Measurements from ENCODE around the gene RNF208. TPM values are rescaled to one million over a fixed set of nuclear protein-coding genes. Genes with fewer than 3 reads are reported as not detected.

The RNF208 gene
- polyA plus RNA-seq, 1 donor from 2014 or later, result 1.5 TPM

DNA sequence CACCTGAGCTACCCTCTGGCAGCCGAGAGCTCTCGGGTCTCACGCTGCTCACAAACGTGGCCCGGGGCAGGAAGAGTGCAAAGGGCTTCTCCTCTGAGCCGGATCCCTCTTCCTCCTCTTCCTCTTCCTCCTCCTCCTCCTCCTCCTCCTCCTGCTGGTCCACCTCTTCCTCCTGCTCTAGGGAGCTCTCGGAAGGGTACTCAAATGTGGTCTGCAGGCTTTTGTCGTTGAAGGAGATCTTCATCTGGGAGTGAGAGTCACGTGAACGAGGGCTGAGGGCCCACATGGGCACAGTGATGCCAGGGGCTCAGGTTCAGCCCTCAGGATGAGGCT lies 29.6 kb downstream of the RNF208 start:
- no peak overlapping the region for H3K4me3 ChIP-seq (ENCODE audit: low read length)
- no peak overlapping the region for H3K4me2 ChIP-seq (ENCODE audit: low read length)
- H3K27me3 ChIP-seq (ENCODE audit: insufficient read depth, low read depth, low read length), result no peaks in the 10 kb centered on the region
- H4K20me1 ChIP-seq (ENCODE audit: insufficient read depth), result no peaks in the 10 kb centered on the region
- no peaks in the 10 kb centered on the region for H3K9me2 ChIP-seq (ENCODE audit: insufficient read depth, low read length)
- peaks cover 8% of the 10 kb centered on the region for H3K79me2 ChIP-seq (replicated peaks; ENCODE audit: insufficient read depth, low read length)
- TF ChIP-seq MXI1 (conservative IDR thresholded peaks at IDR 0.05; ENCODE audit: poor library complexity, severe bottlenecking) (no peak), SMC3 (conservative IDR thresholded peaks at IDR 0.05; ENCODE audit: poor library complexity) (no peak), POLR2AphosphoS5 (IDR thresholded peaks at IDR 0.05) (no peak), RAD21 (conservative IDR thresholded peaks at IDR 0.05) (no peak), EZH2 (IDR thresholded peaks at IDR 0.05; ENCODE audit: borderline replicate concordance, insufficient read depth, low read length, poor library complexity, severe bottlenecking) (no peak), EP300 (conservative IDR thresholded peaks at IDR 0.05; ENCODE audit: poor library complexity, severe bottlenecking) (no peak), TAF1 (IDR thresholded peaks at IDR 0.05; ENCODE audit: low read depth) (no peak), REST (IDR thresholded peaks at IDR 0.05; ENCODE audit: borderline replicate concordance) (no peak)
- TF ChIP-seq, protein P1, sequence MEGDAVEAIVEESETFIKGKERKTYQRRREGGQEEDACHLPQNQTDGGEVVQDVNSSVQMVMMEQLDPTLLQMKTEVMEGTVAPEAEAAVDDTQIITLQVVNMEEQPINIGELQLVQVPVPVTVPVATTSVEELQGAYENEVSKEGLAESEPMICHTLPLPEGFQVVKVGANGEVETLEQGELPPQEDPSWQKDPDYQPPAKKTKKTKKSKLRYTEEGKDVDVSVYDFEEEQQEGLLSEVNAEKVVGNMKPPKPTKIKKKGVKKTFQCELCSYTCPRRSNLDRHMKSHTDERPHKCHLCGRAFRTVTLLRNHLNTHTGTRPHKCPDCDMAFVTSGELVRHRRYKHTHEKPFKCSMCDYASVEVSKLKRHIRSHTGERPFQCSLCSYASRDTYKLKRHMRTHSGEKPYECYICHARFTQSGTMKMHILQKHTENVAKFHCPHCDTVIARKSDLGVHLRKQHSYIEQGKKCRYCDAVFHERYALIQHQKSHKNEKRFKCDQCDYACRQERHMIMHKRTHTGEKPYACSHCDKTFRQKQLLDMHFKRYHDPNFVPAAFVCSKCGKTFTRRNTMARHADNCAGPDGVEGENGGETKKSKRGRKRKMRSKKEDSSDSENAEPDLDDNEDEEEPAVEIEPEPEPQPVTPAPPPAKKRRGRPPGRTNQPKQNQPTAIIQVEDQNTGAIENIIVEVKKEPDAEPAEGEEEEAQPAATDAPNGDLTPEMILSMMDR (IDR thresholded peaks at IDR 0.05; ENCODE audit: poor library complexity, severe bottlenecking), result no peak
- no peak overlapping the region for H3K27ac ChIP-seq (ENCODE audit: low read length)
- H3F3A ChIP-seq (ENCODE audit: insufficient read depth, low read length, poor library complexity, severe bottlenecking), result no peaks in the 10 kb centered on the region
- H3K9ac ChIP-seq (ENCODE audit: low read length), result no peak overlapping the region
- no peaks in the 10 kb centered on the region for H3K9me3 ChIP-seq (ENCODE audit: low read length)
- H2AFZ ChIP-seq (ENCODE audit: low read depth, low read length), result no peak overlapping the region
- H3K36me3 ChIP-seq (ENCODE audit: insufficient read depth, low read length), result no peaks in the 10 kb centered on the region

GRCh38 chr9:137191691-137192447 lies 30.2 kb downstream of the RNF208 start:
- H3K79me2 ChIP-seq (replicated peaks; ENCODE audit: insufficient read depth, low read length), result peaks cover 13% of the 10 kb centered on the region
- no peak overlapping the region for H3K4me3 ChIP-seq (ENCODE audit: low read length)
- H3K9ac ChIP-seq (ENCODE audit: low read length), result no peak overlapping the region
- H3K9me2 ChIP-seq (ENCODE audit: insufficient read depth, low read length), result no peaks in the 10 kb centered on the region
- H3K27me3 ChIP-seq (ENCODE audit: insufficient read depth, low read depth, low read length), result no peaks in the 10 kb centered on the region
- no peaks in the 10 kb centered on the region for H3F3A ChIP-seq (ENCODE audit: insufficient read depth, low read length, poor library complexity, severe bottlenecking)
- H3K36me3 ChIP-seq (ENCODE audit: insufficient read depth, low read length), result no peaks in the 10 kb centered on the region
- H4K20me1 ChIP-seq (ENCODE audit: insufficient read depth), result no peaks in the 10 kb centered on the region
- H2AFZ ChIP-seq (ENCODE audit: low read depth, low read length), result no peak overlapping the region
- no peak overlapping the region for H3K4me2 ChIP-seq (ENCODE audit: low read length)
- no peak overlapping the region for H3K27ac ChIP-seq (ENCODE audit: low read length)
- H3K9me3 ChIP-seq (ENCODE audit: low read length), result no peaks in the 10 kb centered on the region
- TF ChIP-seq SMC3 (conservative IDR thresholded peaks at IDR 0.05; ENCODE audit: poor library complexity) (no peak), EP300 (conservative IDR thresholded peaks at IDR 0.05; ENCODE audit: poor library complexity, severe bottlenecking) (no peak)
